Endometrial microvascular endothelial cells (primary cell): ENCODE results near the gene OR13J1. TPM values are rescaled to one million over a fixed set of nuclear protein-coding genes. Genes with fewer than 3 reads are reported as not detected.
"Not testable (repeated sequence)": the region's sequence is repeated elsewhere in the genome, so short reads cannot be mapped to it uniquely, and the experiment has no call there.

ENCODE experiments used
- in situ Hi-C: cut with HindIII; loops from 2 replicates; pipeline ENCODE4 v1.10.0; 2017; ENCODE audit warnings: low sequenced_read_pairs, low pct_unique_long_range_greater_than_20kb; ENCODE audit errors: inconsistent ontology term
- total RNA-seq: library from RNA; depleted of rRNA; stranded (reverse); fragments of >200 nt; gene quantifications from one replicate; pipeline ENCODE4 v1.2.3, GENCODE V29; 2015; ENCODE audit errors: inconsistent ontology term

OR13J1 gene, protein sequence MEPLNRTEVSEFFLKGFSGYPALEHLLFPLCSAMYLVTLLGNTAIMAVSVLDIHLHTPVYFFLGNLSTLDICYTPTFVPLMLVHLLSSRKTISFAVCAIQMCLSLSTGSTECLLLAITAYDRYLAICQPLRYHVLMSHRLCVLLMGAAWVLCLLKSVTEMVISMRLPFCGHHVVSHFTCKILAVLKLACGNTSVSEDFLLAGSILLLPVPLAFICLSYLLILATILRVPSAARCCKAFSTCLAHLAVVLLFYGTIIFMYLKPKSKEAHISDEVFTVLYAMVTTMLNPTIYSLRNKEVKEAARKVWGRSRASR
- not detected for total RNA-seq

- in situ Hi-C loops, result no loop called here
These were observed at the start of gene OR13J1 for GRCh38 chr9:35870351-35870923. Gene OR13J1 (minus strand): TSS chr9:35870401. CDS start chr9:35870401, 0 bp downstream.

DNA sequence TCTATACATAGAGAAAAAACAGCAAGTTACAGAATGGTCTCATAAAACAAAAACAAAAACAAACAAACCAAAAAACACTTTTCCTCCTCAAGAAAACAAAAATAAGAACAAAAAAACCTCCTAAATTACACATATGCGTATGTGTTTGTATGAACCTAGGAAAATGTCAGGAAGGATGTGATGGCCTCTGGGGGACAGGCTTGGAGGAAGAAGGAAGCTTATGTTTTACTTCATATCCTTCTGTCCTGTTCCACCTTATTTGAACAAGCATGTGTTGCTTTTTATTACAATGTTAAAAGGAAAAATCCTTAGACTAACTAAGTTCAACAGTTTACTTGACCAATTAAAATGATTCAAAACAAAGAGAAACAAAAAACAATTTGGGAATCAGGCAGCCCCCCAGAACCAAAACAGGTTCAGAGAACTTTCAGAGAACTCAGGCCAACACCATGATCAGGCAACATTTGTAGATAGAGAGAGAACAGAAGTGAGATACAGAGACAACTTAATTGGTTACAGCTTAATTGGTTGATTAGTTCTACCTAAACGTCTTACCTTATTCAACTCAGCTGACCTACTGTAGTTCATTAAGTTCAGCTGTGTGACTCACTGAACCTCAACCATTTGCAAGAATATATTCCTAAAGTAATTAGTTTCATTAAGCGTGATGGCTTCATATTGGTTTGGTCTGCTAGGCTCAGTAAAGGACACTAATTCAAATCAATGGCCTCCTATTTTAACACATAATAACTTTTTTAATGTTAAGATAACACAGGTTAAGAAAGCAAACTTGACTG lies 49.2 kb upstream of the OR13J1 start:
- in situ Hi-C loops, result no loop called here

DNA sequence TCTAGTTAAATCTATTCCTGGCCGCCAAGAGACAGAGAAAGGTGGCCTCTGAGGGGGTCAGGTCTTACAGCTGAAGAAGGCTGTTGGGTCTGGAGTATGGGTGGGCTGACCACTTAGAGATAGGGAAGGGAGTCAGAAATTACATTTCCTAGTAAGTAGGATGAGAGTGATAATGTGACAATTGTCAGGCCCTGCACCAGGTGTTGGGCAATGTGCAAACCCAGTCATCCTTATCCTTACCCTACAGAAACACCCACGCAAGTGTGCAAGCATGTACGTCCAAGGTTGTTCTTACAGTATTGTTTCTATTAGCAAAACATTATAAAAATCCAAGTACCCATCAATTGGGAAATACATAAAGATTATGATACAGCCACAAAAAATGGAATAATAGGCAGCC lies 48.6 kb upstream of the OR13J1 start:
- in situ Hi-C loops, result no loop called here

GRCh38 chr9:35917261-35917660 lies 47.1 kb upstream of the OR13J1 start:
- in situ Hi-C loops, result no loop called here

GRCh38 chr9:35915681-35916294 lies 45.6 kb upstream of the OR13J1 start:
- in situ Hi-C loops, result no loop called here

DNA sequence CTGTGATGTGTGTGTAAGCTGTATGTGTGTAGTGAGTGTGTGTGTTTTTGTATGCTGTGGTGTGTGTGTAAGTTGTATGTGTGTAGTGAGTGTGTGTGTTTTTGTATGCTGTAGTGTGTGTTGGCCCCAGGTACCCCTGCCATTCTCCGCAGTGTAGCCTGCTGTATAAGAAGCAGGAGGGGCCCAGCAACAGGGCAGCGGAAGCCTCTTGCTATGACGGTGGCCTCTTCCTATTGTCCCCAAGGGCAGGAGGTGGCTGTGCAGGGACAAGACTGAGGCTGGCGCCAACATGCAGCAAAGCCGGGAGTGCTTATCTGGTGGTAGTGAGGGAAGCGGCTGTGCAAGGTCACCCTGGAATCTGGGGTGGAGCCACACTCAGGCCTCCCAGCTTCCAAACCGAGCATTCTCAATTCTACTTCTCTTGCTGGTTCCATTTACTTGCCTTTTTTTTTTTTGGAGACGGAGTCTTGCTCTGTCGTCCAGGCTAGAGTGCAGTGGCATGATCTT lies 44.2 kb upstream of the OR13J1 start:
- in situ Hi-C loops, result no loop called here

DNA sequence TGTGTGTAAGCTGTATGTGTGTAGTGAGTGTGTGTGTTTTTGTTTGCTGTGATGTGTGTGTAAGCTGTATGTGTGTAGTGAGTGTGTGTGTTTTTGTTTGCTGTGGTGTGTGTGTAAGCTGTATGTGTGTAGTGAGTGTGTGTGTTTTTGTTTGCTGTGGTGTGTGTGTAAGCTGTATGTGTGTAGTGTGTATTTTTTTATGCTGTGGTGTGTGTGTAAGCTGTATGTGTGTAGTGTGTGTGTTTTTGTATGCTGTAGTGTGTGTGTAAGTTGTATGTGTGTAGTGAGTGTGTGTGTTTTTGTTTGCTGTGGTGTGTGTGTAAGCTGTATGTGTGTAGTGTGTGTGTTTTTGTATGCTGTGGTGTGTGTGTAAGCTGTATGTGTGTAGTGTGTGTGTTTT lies 43.2 kb upstream of the OR13J1 start:
- in situ Hi-C loops, result not testable (repeated sequence)

- in situ Hi-C loops, result no loop called here
These were observed 42.7 kb upstream of the OR13J1 start for GRCh38 chr9:35912791-35913400.

DNA sequence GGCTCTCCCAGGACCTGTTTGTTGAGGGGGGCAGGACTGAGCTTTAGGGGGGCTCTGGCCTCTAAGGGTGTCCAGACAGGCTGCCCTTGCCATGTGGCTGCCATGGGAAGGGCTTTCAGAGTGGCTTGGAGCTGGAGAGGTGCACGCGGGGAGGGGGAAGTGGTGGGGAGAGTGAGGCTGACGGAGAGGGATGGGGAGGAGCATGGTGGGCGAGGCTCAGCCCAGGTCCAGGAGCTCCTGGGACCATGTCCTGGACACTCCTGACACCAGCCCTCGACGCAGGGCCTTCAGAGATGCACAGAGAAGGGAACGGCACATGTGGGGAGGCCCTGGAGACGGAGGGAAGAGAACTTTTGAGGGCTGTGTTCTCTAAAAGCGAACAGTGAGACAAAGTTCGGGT lies 41.5 kb upstream of the OR13J1 start:
- in situ Hi-C loops, result no loop called here

DNA sequence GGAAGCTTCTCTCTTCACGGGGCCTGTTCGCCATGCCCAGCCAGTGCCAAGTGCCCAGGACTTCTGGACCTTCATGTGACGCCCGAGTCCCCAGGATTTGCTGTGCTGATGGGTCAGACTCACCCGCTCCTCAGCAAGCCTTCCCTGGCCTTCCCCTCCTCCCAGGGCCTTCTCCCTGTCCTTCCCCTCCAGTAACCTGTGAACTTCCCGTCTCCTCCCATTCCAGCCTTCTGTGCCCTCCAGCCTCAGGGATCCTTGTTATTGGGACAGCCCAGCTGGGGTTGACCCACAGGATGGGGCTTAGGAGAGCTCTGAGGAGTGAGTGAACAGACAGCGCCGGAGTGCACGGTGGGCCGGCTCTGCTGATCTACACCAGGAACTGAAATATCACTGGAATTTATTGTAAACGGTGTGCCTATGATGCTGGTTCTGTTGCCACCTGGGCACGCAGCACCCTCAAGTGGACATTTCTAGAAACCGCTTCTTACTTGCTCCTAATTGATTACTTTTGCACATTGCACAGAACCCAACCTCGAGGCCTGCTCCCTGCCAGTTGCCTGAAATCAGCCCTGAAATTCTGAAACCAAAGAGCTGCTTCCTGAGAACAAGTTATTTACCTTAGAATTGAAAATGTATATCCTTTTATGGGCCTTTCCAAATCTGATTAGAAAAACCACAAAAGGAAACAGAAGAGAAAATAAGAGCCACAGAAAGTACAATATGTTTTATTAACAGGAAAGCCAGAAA lies 40.6 kb upstream of the OR13J1 start:
- in situ Hi-C loops, result no loop called here

GRCh38 chr9:35909687-35910612 lies 39.7 kb upstream of the OR13J1 start:
- in situ Hi-C loops, result loop anchor here (10.0 kb wide), 1 partner anchor 115 kb away; no protein-coding TSS in a partner anchor

- in situ Hi-C loops, result loop anchor here (10.0 kb wide), 1 partner anchor 116 kb away; no protein-coding TSS in a partner anchor
These were observed 39.1 kb upstream of the OR13J1 start, which contains the start of gene SPAAR for GRCh38 chr9:35909274-35909673. Gene SPAAR (plus strand): TSS chr9:35909490. CDS start chr9:35910464, 974 bp downstream.

DNA sequence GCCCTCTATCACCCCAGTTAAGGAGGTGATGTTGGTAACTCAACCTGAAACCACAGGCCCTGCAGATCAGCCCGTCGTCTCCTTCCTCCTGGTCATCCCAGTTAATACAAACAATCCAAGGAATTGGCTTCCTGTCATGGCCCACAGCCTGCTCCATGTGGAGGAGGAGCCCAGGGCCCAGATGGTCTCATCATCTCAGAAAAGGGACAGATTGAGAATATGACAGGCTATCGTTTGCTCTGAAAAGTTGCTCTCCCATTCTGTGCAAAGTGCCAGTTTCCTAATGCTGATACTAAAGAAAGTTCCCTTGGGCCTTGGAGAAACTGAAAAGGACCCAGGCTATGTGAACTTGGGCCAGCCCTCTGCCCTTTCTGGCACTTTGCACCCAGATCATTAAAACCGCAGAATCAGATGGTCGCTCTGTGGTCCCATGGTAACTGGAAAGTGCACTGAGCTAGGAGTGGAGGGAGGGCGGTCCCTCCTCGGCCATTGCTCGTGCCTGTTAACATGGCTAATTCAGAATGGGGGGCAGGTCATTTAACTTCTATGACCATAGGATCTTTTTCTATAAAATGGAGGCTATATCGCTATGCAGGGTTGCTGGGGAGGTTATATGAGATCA lies 38.4 kb upstream of the OR13J1 start:
- in situ Hi-C loops, result loop anchor here (10.0 kb wide), 1 partner anchor 116 kb away; no protein-coding TSS in a partner anchor

GRCh38 chr9:35907711-35908503 lies 37.7 kb upstream of the OR13J1 start:
- in situ Hi-C loops, result loop anchor here (10.0 kb wide), 1 partner anchor 117 kb away; no protein-coding TSS in a partner anchor

GRCh38 chr9:35906923-35907699 lies 36.9 kb upstream of the OR13J1 start:
- in situ Hi-C loops, result loop anchor here (10.0 kb wide), 1 partner anchor 118 kb away; no protein-coding TSS in a partner anchor
